NCI-H2171 treated with DMSO at 0.1 percent for 48 hours (cell line): Measurements from ENCODE around the gene BCAR3.
A peak's percentile ranks its signal among the peaks of the same experiment; 100 is the strongest.
"Not testable (repeated sequence)": the region's sequence is repeated elsewhere in the genome, so short reads cannot be mapped to it uniquely, and the experiment has no call there.

Experiments
- DNase-seq: peaks from one replicate; lab custom pipeline; 2025; lab: John Stamatoyannopoulos, UW

BCAR3 gene

GRCh38 chr1:93705892-93706500 lies 24.4 kb upstream of the BCAR3 start:
- DNase-seq = no peak

DNA sequence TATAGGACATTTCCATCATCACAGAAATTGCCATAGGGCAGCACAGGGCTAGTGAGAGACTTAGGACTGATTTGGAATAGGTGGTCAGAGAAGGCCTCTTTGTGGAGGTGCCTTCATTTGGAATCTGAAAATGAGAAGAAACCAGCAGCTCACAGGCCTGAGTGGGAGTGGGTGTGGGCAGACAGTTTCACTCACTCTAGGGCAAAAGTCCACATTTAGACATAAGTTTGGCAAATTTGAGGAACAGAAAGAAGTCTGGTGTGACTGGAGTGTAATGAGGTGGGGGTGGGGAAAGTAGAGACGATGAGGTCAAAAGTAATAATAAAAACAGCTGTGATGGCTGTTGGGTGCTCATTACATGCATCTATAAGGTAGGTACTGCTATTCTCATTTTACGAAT lies 22.4 kb upstream of the BCAR3 start:
- DNase-seq = no peak

DNA sequence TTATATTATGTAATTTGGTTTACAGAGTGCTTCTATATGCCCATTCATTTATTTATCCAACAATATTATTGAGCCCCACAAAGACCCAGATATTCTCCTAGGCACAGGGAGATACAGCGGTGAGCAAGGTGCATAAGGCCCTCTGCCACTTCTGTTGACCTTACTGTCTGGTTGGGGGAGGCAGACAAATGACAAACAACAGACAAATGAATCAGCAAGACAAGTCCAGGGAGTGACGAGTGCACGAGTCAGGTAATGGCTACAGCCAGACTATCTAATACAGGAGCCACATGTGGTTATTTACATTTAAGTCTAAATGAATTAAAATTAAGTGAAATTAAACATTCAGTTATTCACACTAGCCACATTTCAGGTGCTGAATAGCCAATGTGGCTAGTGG lies 22.0 kb upstream of the BCAR3 start:
- no peak for DNase-seq

DNA sequence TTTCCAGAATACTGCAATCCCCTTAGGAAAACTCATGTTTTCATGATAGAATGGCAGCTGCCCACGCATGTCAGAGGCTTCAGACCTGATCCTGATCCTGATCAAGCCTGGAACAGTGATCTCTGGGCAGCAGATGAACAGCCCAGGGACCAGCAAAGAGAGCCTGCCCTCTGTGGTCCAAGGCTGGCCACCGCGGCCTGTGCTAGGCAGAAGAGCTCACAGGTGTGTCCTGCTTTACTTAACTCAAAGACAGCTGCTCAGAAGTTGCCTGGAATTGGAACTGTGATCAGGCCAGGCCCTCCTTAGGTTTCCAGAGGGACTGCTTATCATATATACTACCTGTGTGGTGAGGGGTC lies 21.2 kb upstream of the BCAR3 start:
- no peak for DNase-seq

DNA sequence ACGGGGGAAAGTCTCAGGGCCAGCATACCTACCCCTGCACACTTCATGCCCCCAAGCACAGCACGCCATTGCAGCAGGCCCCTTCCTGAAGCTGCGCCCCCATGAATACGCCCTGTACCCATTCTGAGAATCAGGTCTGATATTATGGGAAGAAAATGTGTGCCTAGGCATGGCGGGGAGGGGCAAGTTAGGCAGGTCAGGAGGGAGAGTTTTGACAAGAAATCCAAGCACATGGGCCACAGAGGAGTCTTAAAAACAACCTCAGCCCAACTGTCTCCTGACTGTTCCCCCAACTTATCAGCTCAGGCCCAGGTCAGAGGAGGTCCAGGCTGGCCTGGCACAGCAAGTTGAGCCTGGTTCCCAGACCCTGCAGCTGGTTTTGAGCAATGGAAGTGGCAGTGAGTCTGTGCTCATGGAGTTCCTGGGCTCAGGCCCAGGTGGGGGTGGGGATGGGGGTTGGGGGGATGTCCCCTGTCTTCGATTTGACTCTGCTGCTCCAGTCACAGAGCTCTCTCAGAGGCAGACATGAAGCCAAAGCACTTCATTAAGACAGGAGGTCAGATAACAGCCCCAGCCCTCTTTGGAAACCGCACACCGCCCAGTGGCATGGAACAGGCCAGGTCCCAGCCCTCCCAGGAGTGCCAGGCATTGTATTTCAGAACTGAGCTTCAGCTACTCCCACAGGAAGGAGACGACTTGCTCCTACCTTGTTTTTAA lies 20.6 kb upstream of the BCAR3 start:
- peak; percentile 28 for DNase-seq

GRCh38 chr1:93701629-93702028 lies 20.0 kb upstream of the BCAR3 start:
- no peak for DNase-seq

DNA sequence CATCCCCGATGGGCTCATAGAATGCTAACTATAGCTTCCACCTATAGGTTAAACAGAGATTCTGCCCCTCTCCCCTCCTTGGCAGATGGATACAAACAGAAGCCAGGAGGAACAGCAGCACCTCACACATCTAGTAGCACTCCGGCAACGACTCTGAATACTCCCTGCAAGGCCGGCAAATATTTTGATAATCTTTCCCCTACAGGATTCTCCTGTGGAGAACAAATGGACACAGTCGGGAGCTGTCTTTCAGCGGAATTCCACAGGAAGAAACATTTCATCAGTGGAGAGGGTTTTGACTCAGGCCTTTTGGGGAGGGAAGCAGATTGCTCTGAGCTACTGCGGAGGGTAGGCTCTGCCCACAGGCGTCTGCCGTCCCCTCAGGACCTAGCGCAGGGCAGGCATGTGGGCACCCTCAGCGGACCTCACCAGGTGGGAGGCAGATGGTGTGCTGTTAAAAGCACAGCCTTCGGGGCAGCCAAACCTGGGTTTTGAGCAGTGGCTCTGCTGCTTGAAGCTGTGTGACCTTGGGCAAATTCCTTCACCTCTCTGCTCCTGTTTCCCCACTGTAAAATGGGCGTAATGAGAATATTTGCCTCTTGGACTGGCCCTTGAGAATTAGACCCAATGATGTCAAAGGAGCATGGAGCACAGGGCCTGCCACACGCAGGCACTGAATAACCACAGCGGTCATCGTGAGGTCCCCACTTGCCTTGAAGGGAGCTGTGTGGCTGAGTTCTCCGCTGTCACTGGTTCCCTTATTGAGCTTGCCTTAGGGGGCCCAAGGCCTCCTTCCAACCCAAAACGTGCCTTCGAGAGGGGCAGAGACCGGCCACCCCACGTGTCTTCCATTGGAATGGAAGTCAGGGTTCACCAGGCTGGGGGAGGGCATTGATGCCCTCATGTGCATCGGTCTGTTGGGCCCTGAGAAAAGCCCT lies 19.2 kb upstream of the BCAR3 start:
- peak; percentile 8 for DNase-seq

DNA sequence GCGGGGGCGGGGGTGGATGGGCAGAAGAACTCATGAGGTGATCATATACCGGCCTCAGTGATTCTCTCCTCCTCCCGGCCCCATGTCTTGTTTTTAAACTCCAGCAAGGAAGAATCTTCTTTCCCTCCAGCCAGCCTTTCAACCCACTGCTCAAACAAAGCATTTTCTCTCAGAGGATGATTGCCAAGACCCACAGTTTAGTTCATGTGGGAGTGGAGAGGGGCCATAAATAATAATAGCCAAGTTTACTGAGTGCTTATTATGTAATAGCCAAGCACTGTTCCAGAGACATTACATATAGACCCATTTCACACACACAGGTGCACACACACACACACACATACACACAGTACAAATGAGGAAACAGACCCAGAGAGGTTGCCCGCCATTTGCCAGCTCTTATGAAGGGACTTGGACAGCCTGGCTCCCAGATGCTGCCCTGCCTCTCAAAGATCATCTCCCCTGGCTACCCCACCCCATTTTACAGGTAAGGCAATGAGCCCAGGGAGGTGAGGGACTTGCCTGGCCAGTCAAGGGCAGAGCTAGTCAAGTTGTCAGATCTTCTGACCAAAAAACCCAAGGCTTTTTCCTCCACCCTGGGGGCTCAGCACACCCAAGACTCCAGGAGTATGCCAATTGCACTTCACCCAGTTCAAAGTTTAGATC lies 18.0 kb upstream of the BCAR3 start:
- DNase-seq = no peak

DNA sequence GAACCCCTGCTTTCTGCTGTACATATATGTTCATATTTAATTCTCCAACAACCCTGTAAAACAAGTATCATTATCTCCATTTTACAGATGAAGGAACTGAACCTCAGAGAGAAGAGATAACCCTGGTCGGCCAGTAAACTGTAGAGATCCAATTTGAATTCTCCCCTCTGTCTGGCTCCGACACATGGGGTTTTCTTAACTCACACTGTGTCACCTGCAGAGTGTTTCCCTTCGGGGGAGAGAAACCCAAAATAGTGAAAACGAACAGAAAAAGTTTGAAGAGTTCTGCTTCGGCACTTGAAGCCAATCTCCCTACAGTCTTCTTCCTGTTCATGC lies 17.4 kb upstream of the BCAR3 start:
- no peak for DNase-seq

DNA sequence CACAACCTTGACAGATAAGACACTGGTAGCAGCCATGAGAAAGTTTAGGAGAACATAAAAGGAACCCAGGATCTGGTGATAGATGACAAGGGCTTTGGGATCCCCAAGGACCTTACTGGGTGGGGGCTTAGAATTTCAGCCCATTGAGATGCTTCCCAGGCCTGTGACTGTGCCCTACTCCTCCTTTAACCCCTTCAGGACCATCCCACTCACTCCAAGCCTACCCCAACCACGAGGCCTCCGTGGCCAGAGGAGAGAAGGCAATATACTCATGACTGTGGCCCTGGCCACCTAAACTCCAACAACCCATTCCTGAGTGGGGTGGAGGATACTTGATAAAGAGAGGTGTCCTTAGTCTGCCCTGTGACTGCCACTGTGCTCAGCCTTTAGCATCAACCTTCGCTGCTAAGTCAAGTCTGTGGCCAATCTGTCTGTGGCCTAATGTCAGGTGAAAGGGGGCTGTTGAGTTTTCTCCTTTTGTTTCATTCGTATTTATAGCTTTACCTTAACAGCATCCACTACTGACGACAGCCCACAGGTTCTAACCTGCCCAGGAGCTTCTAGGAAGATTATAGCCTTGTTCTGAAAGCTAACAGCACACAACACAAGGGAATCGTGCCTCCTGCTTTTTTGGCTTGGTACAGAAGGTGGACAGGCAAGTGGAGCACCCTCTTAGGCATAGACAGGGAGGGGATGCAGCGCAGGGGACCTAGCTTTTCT lies 16.9 kb upstream of the BCAR3 start:
- DNase-seq = no peak

- not testable (repeated sequence) for DNase-seq
Measured at GRCh38 chr1:93697566-93697965, 15.9 kb upstream of the BCAR3 start.

DNA sequence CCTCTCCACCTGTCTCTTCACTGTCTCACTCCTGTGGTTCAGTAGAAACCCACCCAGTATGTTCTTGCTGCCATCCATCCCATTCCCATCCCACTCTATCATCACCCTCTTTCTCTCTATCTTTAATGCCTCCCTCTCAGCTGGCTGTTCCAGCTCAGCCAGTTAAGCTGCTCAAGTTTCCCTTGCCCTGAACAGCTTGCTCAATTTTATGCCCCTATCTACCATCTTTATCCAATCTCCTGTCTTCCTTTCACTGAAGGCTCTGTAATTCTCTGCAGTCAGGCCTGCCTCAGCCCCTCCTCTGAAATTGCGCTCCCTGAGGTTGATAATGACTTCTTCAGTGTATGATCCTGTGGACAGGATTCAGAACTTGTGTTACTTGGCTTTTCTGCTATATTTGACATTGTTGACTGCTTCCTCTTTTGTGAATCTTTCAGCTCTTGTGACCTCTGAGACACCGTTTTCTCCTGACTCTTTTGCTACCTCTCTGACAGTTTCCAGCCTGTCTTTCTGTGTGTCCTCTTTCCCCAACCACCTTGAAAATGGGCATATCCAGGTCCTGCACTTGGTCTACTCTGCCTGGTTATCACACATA lies 13.9 kb upstream of the BCAR3 start:
- DNase-seq = no peak

DNA sequence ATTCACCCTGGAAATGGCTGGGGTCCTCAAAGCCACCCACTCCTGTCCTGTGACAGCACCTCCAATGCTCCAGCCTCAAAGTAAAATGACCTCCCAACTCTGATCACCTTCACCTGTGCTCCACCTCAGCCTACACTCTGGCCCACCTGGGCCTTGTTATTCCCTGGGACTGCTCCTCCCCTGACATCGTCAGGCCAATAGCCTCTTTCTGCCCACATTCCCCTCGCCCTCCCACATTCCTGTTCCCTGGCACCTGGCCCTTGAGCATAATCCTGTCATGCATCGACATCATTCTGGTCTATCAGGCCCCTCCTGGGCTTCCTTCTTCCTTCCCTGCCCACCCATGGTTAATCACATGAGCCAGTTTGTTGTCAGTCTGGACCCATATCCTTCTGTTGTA lies 13.2 kb upstream of the BCAR3 start:
- DNase-seq = no peak

- DNase-seq = no peak
Measured at GRCh38 chr1:93694039-93694438, 12.4 kb upstream of the BCAR3 start.

- no peak for DNase-seq
Measured at GRCh38 chr1:93692983-93693591, 11.4 kb upstream of the BCAR3 start.

- DNase-seq = no peak
Measured at GRCh38 chr1:93692451-93692861, 10.8 kb upstream of the BCAR3 start.

DNA sequence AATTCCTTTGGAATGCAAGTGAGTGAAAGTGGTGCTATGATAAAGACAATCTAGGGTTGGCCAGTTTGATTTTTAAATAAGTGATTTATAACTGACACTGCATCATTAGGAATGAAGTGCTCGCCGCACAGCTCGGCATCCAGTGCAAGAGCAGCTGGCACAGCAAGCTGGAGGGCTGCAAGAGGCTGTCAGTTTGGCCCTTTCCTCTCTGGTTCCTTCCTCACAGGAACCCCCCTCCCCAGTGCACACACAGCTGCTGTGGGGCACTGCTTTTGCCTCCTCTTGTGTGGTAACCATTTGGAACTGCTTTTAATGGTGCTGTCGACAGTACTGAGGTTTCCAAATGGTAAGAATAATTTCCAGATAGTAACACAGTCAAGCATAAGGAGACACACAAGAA lies 10.4 kb upstream of the BCAR3 start:
- DNase-seq = peak; percentile 49

DNA sequence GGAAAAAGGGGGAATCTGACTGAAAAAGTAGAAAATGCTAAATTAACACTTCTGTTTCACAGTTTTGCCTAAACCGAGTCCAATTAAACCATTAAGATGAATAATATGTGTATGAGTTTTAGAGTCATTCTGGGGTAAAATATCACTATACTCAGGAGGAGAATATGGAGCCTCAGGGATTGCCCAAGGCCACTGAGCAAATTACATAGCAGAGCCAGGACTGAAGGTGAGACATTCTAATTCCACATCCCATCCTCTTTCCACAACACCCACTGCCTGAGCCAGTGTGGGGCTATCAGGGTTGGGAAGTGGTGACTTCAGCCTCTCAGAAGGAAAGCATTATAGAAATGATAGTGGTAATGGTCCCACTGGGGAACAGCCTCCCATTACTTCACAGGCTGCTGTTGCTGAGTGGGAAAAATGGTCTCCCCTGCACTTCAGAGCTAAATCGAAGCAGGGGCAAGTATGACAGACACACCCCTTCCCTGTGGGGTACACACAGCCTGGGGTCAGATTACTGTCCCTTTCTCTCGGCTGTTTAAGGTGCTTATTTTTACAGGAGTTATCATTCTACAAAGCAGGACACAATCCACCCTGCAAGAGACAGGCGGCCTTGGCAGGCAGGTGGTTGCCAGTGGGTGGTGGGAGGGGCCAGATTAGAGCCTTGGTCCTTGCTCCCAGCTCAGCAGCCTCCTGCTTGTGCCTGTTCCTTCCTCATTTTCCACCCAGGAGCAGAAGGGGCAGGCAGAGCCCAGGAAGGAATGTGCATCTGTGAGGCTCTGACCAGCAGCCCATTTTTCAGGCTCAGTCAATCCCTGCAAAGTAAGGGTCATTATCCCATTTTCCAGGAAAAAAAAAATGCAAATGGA lies 9.5 kb upstream of the BCAR3 start:
- DNase-seq = peak; percentile 6

DNA sequence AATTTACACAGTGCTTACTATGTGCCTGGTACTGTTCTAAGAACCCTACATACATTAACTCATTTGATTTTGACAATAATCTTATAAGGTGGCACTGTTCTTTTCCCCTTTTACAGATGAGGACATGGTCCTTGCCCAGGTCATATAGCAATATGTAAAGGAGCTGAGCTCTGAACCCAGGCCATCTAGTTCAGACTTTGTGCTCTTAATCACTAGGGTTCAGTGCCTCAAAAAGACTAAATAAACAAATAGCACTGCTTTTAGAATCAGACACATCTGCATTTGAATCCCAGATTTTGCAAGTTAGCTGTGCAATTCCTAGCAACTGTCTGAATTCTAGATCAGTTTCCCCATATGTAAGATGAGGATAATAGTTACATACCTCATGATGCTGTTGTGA lies 8.7 kb upstream of the BCAR3 start:
- DNase-seq = no peak
